HS-5 (cell line): ENCODE measurements around the gene ORC5.
"Not testable (repeated sequence)": the region's sequence is repeated elsewhere in the genome, so short reads cannot be mapped to it uniquely, and the experiment has no call there.

ENCODE experiments used
- DNase-seq: peaks from one replicate; pipeline ENCODE4 v3.0.0-alpha.2; 2012; ENCODE audit warnings: low read depth

Gene ORC5

DNA sequence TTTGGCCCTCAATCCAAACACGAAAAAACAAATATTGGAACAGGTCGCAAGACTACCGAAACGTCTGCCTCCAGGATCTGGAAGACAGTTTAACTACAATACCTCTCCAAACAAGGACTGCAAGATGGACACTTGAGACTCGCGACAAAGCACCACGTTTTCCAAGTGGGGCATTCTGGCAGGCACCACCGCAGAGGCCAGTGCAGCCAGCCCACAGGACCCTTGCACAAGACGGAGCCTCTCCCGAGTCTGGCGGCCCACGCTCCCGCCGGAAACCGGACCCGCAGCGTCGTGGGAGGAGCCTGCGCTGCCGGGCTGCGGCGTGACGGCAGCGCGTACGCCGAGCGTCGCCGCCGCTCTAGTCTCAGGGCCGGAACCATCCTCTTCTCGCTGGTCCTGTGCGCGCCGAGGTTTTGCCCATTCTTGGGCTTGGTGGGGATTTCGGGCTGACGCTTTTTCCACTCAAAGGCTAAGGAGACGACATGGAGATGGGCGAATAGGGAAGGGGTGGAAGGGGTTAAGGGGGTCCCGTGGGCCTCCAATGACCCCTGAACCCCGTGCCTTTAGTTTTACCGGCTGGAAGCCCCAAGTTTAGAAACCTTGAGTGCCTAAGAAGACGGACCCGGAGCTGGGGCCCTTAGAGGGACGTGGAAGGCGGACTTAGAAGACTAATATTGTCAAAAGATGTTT, at the start of gene ORC5:
TSS of gene ORC5 (minus strand) at position 283 of the 690 bp plus-strand sequence. CDS start at position 174, 109 bp downstream.
- peak; percentile 15 for DNase-seq

- no peak for DNase-seq
Measured at GRCh38 chr7:104255616-104256015, 47.8 kb upstream of the ORC5 start.

DNA sequence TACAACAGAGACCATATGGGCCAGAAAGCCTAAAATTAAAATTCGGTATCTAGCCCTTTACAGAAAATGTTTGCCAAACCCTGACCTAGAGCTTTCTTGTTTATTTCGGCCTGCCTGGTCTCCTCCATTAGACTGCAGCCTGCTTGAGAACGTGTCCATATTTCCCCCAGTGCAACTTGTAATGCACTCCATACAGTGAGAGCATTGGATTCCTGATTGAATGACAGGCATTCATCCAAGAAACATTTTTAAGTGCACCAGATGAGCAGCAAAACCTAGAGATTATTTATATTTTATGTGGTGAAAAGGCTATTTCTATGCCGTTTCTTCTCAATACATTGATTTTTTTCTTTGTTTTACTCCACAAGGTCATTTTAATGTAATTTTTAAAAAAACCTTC, 47.4 kb upstream of the ORC5 start:
- DNase-seq, result no peak

GRCh38 chr7:104254696-104255095, 46.9 kb upstream of the ORC5 start:
- no peak for DNase-seq

DNA sequence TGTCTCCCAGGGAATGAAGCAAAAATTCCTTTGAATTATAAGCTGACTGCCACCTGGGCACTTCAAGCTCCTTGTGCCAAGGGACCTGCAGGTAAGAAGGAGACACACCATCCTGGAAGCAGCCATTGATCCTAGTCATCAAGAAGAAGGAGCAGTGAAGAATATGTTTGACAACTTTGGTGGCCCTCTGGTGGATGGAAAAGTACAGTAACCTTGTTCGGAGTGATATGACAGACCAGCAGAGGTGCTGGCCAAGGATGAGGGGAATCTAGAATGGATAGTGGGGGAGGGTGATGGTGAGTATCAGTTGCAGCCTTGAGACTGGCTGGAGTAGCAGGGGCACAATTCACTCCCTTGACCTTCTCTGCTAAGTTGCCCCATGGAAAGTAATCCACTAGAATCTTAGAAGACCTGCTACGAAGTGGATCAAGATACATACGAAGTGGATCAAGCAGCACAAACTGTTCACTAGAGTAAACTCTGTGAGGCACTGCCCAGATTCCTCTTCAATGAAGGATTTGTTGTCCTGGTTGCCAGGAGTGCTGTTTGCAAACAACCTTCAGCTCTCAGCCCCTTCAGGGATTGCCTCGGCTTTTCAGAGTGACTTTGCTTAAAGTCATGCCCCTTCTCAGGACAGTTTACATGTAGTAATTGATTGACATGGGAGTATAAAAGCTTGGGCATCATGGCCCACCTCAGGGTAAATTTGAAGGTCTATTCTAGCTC, 44.8 kb upstream of the ORC5 start:
- DNase-seq, result no peak

DNA sequence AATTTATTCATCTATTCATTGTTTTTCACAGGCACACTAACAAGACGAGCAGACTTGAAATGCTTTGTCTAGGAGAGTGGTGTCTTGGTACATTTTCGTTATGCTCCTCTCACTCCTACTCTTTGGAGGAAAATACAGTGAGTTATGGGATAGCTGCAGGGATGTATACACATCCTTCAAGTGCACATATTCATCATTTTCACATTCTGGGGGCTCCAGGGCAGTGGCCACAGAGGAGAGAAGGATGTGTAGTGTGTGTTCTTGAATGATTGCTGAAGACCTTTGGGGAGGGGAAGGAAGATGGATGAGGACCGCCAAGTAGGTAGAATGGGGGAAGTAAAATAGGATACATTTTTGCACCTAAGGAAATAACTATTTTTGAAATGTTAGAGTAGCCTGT, 34.8 kb upstream of the ORC5 start:
- DNase-seq, result no peak

GRCh38 chr7:104241538-104242209, 33.9 kb upstream of the ORC5 start:
- DNase-seq, result no peak

- DNase-seq, result no peak
Measured at GRCh38 chr7:104241135-104241534, 33.3 kb upstream of the ORC5 start.

GRCh38 chr7:104240401-104240800, 32.6 kb upstream of the ORC5 start:
- no peak for DNase-seq

GRCh38 chr7:104234990-104235389, 27.2 kb upstream of the ORC5 start:
- DNase-seq, result not testable (repeated sequence)

- peak; percentile 16 for DNase-seq
Measured at GRCh38 chr7:104231054-104232046, 23.5 kb upstream of the ORC5 start.

DNA sequence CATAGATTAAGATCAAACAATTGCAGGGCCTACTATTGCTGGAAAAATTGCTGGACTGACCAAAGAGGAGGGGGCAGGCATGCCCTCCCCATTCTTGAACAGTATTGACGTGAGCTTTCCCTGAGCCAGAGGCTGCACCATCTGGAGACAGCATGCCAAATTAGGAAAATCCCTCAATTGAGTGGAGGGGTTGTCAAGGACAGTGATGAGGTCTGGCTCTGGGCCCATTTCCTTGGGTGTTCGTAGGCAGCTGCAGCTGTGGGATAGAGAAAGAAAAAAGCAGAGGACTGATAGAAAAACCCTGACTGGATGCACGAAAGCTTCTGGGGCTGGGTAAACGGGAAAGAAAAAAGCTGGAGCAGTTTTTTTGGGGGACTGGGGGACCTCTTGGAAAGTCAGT, 22.8 kb upstream of the ORC5 start:
- no peak for DNase-seq

GRCh38 chr7:104228442-104228841, 20.6 kb upstream of the ORC5 start:
- no peak for DNase-seq

DNA sequence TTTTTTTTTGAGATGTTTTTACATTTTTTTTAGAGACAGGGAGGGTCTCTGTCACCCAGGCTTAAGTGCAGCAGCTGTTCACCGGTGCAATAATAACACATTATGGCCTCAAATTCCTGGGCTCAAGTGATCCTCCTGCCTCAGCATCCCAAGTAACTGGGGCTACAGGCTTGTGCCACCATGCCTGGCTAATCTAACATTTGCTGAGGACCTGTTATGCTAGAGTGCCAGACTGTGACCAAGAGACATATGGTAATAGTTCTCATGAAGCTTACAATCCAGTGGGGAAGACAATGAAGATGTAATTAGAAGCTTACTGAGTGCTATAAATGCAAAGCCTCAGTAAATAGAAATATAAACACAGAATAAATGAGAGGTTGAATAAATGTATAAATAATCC, 17.6 kb upstream of the ORC5 start:
- DNase-seq, result no peak

DNA sequence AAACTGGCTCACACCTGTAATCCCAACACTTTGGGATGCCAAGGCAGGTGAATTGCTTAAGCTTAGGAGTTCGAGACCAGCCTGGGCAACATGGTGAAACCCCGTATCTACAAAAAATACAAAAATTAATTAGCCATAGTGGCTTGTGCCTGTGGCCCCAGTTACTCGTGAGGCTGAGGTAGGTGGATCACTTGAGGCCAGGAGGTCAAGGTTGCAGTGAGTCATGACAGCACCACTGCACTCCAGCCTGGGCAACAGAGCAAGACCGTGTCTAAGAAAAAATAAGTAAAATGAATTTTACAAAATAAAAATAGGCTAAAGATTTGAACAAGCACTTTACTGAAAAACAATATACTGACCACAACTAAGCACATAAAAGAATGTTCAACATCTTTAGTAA, 9.8 kb upstream of the ORC5 start:
- no peak for DNase-seq

GRCh38 chr7:104209063-104209462, 1.2 kb upstream of the ORC5 start:
- no peak for DNase-seq

DNA sequence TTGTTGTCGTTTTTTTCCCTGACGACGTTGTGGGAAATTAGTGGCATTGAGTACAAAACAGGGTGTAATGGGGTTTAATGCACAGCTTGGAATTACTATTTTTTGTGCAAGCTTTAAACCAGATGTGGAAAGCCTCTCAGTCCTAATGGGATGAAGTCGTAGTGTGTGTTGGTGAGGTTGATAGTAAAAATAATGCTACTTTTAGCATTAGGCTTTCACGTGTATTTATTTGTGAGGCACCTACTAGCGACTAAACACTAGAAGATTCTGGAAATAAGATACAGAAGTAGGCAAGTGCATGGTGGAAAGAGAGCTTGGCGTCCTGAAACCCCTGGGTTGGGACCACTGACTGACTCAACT, 588 bp upstream of the ORC5 start:
- DNase-seq, result no peak

DNA sequence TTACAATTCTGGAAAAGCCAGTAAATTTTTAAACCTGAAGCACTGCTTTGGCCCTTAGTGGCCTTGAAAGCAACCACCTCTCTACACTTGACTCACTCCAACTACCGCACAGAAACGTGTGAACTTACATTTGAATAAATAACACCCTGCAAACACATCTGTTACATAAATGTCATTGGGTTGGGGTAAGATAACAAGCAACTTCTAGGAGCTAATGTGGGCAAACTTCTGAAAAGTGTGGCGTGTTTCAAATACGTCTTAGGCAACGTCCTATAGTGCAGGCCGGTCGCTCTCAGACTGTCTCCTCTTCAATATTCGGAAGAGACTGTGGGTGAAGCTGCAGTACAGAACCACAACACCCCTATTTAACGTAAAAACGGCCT, 474 bp downstream of the ORC5 start:
- peak; percentile 3 for DNase-seq

DNA sequence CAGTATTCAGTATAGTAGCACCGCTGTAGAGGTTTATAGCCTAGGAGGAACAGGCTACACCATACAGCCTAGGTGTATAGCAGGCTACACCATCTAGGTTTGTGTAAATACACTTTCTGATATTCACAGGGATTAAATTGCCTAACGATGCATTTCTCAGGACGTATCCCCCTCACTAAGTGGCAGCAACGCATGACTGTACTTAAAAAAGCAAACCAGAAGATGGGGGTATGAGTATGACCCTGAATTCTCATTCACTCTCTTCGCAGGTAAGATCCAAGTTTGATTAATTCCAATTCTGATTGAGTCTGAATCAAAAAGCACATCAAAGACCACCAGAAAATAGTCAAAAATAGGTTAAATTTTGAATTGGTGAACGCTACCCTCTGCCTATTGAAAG, 972 bp downstream of the ORC5 start:
- no peak for DNase-seq

- no peak for DNase-seq
Measured at GRCh38 chr7:104198673-104199278, 9.0 kb downstream of the ORC5 start.

GRCh38 chr7:104196161-104196560, 11.7 kb downstream of the ORC5 start:
- peak; percentile 2 for DNase-seq

DNA sequence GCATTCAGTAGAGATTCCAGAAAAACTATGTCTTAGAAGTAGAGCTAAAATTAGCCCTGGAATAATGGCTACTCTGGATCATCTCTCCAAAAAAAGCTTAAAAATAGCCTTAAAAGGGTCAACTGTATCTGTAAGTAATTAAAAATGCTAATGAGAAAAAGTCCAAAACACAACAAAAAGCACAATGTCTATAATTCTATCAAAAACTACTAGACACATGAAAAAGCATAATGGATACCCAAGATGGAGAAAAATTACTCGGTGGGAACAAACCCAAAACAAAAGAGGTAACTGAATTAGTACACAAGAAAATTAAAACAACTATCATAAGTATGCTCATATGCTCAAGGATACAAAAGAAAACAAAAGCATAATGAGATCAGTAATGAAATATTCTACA, 15.4 kb downstream of the ORC5 start:
- DNase-seq, result no peak
